ENCODE data around the gene SEMA7A.
"Not testable (repeated sequence)": the region's sequence is repeated elsewhere in the genome, so short reads cannot be mapped to it uniquely, and the experiment has no call there.

Gene SEMA7A

GRCh38 chr15:74369084-74369745, 64.5 kb downstream of the SEMA7A start:
- DNase-seq = no peak

GRCh38 chr15:74368121-74368520, 65.6 kb downstream of the SEMA7A start:
- DNase-seq = no peak

- DNase-seq = no peak
Measured at GRCh38 chr15:74367296-74367854, 66.4 kb downstream of the SEMA7A start, which contains the start of gene CYP11A1. Gene CYP11A1, minus strand, starts transcription at chr15:74367646. Its CDS starts 61 bp downstream, at chr15:74367585.

DNA sequence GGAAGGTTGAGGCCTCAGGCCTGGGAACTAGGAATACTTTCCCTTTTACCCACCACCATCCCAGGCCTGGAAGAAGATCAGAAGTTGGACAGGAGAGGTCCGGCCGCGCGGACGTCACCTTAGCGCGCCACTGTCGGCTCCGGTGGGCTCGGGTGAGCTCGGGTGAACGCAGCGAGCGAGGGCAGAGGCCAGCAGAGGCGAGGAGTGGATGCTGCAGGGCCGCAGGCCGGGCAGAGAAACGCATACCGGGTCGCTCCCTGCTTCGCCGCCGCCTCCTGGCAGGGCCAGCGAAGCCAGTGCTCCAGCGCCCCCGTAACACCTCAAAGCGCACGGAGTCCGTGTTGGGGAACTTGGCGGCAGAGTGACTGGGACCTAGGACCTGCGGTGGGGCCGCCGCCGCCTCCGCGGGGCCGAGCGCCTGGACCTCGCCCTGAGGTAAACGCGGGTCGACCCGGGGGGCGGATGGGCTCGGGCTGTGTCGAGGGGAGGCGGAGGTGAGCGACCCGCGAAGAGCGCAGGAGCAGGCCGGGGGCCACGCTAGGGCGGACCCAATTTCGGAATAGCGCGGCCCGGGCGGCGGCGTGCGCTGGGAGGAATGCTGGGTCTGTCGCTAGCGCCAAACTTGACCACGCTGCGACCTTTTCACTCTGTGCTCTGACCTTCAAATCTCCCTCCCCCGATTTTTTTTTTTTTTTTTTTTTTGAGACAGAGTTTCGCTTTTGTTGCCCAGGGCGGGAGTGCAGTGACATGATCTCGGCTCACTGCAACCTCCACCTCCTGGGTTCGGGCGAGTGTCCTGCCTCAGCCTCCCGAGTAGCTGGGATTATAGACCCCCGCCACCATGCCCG, 67.9 kb downstream of the SEMA7A start:
- DNase-seq = peak; percentile 70

DNA sequence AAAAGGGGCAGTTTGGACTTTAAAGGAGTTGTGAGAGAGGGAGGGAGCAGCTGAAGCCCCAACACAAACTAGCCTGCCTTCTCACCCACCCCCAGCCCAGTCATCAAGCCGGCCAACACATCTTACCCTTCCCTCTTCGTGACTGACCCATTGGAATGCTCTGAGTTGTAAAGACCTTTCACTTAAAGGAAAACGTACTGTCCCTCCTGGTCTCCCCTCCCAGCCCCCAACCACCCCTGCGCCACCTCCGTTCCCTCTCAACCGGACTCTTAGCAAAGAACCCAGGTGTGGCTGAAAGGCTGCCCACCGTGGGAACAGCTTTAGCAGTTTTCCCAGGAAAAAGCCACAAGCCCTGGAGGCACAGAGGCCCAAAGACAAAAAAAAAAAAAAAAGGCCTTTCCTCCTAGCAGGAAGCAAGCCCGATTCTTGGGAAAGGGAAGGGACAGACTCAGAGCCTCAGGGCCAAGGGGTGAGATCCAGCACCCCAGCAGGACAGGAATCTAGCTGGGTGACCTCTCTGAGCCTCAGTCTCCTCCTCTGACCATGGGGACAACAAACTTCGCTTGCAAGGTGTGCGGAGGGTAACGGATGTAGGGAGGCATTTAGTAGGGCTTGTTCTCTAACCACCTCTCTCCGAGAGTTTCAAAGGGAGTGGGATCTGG, 68.7 kb downstream of the SEMA7A start:
- no peak for DNase-seq

- DNase-seq = no peak
Measured at GRCh38 chr15:74362482-74362881, 71.3 kb downstream of the SEMA7A start.

GRCh38 chr15:74360855-74361254, 72.9 kb downstream of the SEMA7A start:
- not testable (repeated sequence) for DNase-seq

- DNase-seq = not testable (repeated sequence)
Measured at GRCh38 chr15:74359376-74359775, 74.4 kb downstream of the SEMA7A start.
